Activated CD4-positive, alpha-beta T cell treated with anti-CD3 and anti-CD28 coated beads for 24 hours (primary cell): ENCODE measurements around the gene NME7.

Experiments
- DNase-seq, 2 donors: peaks; one replicate each; pipeline ENCODE4 v3.0.0-alpha.2; 2020; ENCODE audit warnings: low read depth in 2 of 2

The NME7 gene

DNA sequence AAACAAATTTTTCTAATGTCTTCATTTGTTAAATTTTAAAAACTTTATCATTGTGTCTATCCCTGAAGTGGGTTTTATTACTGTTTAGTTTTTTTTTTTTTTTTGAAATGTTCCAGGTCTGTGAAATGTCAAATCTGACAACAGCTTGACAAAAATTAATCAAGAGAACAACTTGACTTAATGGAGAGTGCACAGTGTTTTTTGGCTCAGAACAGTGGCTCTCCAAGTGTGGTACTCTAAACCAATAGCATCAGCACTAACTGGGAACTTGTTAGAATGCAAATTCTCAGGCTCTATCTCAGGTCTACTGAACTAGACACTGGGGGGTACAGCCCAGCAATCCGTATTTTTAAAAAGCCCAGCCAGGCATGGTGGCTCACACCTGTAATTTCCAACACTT lies 211.9 kb downstream of the NME7 start:
- DNase-seq, result no peak

DNA sequence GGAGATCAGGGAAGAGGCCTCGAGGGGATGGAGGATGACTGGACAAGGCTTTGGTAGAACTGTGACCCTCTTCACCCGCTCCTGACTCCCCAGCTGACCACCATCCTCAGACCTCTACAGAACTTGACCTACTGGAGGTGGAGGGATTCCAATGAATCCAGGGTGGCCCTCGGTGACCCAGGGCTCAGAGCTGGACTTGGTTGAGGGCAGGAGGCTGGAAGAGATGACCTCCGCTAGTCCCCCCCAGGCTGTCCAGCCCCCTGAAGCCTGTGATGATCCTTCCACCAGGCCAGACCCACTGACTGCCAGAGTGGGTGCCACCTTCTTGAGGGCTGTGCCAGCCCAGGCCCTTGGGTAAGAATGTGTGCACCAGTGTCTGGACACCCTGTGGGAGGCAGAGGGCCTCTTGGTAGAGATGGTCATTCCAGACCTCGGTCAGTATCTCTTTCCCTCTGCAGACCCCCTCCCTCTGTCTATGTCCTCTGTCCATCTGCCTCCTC lies 216.2 kb downstream of the NME7 start:
- no peak for DNase-seq

DNA sequence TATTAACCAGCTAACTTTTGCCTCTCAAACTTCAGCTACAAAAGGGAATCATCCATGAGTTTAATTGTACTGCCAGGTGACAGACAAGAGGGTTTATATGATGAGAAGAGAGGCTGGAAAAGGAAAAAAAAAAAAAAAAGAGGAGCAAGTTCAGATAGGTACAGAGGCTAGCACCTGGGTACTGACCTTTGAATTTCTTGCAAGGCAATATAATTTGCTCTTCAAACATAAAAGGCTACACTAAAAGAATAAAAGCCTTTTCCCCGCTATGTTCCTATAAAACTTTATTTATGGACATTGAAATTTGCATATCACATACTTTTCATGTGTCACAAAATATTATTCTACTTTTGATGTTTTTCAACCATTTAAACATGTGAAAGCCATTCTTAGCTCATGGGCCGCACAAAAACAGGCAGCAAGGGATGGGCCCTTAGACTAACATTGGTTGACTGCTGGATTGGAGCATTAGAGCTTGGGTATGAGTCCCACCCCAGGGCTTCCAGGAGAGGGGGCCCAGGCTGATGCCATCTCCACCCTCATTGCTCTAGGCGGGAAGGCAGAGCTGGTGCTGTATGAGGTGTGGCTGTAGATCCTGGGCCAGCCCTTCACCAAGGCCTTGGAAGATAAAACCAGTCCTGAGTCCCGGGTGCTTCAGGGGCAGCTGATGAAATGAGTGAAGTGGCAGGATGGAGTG lies 216.8 kb downstream of the NME7 start:
- no peak for DNase-seq

DNA sequence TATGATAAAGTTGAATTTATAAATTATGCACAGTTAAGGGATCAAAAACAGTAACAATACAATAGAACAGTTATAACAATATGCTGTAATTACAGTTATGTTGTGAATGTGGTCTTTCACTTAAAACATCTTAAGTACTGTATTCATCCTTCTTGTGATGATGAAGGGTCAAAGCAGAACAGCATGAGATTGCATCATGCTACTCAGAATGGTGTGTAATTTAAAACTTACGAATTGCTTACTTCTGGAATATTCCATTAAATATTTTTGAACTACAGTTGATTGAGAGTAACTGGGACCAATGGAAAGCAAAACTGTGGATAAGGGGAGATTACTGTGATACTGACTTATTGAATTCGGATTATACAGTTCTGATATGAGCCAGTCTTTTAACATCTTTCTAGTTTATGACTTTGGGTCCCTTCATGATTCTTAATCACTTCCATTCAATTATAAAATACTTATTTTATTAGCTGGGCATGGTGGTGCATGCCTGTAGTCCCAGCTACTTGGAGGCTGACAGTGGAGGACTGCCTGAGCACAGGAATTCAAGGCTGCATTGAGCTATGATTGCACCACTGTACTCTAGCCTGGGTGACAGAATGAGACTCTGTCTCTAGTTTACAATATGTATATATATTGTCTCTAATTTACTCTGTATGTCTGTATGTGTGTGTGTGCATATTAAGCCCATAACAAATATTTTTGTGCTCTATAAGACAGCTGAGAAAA lies 217.9 kb downstream of the NME7 start:
- DNase-seq, result no peak

DNA sequence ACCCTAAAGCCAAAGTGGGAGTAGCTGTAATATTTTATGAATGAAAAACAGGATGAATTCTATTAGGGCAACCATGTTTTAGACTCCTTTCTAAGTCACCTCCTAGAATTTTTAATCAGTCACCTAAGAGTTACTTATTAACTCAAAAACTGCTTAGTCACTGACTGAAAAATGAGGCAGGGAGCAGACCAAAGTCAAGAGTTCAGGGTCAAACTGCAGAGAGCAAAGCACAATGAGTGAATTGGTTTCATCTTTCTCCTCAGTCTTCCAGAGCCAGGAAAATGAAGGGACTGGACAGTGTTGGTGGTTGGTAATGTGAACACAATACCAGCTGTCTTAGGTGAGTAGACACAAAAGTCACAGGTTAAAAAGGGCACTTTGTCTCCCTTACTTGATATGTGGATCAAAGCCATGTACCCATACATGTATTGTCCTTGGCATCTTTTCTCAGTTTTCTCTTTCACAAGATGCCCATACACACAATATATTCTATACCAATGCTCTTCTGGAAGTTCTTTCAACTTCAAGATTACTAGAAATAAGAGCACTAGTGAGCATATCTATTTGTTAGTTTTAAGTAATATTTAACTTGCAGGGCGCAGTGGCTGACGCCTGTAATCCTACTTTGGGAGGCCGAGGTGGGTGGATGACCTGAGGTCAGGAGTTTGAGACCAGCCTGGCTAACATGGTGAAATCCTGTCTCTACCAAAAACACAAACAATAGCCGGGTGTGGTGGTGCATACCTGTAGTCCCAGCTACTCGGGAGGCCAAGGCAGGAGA lies 218.9 kb downstream of the NME7 start:
- DNase-seq, result no peak

DNA sequence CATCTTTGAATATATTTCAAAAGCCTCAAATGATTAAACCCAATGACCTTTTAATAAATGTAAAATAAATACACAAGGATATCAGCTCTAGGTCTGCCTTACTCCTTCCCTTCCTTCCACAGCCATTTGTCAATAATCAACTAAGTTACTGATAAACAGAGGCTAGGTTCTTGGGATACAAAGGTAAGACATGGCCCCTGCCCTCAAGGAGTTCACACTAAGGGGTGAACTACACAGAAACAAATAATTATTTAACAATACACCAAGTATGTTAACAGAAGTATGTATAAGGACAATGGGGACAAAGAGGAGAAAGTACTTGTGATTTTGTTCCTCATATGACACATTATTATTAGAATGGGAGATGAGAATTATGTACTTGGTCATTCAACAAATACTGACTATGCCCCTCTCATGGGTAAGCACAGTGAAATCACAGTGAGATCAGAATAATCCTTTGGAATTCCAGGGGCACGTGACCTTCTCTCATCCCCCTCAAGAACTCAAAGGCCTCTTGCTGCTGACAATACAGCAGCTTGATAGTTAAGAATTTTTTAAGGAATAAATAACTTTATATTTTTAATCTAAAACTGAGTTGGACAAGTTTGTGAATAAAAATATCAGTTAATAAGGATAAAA lies 220.9 kb downstream of the NME7 start:
- no peak for DNase-seq

DNA sequence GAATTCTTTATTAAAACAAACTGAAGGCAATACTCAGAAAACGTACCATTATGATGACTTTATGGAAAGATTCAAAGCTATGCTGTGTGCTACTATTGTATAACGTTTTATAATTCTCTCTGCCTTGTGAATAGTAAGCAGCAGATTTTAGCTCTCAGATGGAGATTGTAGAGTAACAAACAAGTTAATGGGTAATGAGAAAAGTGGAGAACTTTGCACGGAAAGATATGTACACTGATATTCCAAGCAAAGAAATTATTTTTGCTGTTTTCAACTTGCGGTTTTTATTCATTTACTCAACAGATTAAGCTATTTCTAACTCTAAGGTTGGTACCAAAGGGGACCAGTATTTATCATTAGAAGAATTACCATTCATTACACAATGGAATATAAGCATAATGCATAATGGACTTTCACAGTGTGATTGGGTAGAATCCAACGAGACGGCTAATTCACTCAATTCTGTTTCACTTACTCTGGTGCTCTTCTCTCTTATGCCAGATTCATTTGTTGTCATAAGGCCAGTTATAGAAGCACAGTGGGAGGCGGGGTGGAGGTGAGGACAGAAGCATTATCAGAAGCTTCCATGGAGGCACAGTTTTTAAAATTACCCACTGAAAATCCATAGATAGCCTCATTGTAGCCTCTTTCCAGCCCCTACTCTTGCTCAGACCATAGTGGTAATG lies 222.5 kb downstream of the NME7 start:
- no peak for DNase-seq

DNA sequence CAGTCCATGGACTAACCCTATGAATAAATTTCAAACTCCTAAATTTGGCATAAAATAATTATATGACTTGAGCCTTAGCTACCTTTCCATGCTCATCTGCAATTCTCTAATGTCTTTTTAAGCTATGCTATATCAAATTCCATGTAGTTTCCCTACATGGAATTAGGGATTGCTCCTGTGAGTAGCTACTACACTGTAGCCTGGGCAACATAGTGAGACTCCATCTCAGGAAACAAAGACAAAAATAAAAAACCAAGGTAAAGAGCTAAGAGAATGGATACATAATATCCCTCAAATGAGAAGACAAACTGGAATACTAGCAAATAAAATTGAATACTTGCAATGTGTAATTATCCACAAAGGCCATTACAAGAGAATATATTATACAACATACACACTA lies 223.6 kb downstream of the NME7 start:
- DNase-seq, result no peak

DNA sequence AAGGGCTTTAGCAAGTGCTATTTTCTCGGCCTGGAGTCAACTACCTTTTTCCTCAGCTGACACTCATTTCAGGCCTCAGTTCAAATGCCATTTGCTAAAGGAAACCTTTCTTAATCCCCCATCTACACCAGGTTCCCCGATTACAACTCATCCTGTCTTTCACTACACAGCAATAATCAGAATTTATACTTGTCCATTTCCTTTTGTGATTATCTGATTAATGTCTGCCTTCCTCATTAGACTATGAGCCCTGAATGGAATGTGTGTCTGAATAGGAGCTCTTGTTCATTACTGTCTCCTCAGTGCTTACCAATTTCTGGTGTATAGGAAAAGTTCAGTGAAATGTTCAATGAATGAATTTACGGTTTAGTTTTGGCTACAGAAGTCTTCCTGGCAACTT lies 224.3 kb downstream of the NME7 start:
- no peak for DNase-seq

DNA sequence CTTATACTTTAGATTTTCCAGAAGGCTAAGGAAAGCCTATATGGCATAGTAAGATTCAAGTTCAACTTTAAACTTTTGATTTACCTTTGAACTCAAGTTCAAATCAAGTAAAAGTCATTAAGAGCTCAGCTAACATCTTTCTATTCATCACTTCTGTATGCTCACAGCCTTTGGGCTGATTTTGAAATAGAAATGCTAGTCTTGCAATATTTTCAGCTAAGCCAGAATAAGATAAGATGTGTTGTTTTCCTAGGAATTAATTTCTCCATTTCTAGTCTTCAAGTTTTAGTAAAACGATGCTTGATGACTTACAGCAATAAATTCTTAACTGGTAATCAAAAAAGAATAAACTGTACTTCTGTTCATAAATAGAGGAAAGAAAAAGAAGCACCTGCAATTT lies 225.5 kb downstream of the NME7 start:
- no peak for DNase-seq

DNA sequence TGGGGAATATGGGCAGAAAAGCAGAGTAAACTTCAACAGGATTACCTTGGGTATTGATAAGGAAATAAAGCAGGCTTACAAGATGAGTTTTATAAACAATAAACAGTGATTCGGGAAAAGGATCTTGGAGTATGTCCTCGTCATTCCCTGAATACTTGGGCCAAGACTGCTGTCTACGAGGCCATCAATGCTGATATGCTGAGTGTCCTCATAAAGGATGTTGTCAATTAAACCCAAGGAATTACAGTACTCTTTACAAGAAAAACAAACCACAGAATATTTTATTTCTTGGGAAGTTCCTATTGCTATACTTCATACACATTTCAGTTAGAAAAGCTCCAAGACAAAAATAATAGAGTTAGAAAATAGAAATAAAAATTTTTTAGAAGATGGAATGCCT lies 226.2 kb downstream of the NME7 start:
- DNase-seq, result no peak

DNA sequence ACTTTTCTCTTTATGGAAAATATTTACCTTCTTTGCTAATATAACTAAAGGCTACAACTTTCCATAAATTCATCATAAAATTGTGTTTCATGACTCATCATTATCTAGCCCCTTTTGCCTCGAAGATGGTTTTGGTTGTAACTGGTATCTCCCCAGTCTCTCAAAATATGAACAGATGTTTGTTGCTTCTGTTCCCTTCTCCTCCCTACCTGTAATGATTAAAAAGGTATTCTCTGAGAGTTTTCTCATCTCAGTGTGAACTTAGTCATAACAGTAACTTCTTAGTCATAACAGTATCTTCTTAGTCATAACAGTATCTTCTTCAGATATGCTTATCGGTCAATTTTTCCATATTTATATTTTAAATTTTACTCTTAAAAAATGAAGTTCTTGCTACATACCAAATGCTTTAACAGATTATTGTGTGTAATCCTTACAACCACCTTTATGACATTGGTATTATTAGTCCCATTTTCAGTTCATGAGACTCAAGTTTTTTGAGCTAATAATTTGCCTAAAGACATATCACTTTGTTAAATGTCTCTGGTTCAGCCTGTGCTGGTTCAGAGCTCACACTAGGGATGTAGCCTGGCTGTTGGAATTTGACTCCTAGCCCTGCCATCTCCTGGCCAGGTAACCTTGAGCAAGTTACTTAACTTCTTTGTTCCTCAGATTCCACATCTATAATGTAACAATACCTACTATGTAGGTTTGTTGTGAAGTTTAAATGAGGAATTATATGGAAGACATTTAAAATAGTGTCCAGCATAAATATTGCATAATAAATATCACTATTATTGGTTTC lies 228.5 kb downstream of the NME7 start:
- DNase-seq, result no peak

DNA sequence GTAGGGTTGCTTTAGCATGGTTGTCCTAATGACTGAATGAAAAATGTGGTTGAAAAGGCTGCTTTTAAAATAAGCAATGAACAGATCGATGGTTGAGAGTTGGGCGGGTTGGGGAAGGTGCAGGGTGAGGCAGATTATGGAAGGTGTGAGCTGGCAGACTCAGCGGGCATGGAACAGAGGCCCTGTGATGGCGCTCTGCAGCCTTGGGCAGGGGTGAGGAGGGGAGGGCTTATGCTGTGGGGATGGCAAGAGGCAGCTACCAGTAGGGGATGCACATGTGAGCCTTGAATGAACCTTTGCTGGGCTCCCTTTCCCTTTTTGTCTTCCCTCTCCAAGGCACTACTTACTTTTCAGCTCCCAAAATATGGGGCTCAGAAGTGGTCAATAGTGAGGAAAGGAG lies 230.2 kb downstream of the NME7 start:
- DNase-seq, result no peak

DNA sequence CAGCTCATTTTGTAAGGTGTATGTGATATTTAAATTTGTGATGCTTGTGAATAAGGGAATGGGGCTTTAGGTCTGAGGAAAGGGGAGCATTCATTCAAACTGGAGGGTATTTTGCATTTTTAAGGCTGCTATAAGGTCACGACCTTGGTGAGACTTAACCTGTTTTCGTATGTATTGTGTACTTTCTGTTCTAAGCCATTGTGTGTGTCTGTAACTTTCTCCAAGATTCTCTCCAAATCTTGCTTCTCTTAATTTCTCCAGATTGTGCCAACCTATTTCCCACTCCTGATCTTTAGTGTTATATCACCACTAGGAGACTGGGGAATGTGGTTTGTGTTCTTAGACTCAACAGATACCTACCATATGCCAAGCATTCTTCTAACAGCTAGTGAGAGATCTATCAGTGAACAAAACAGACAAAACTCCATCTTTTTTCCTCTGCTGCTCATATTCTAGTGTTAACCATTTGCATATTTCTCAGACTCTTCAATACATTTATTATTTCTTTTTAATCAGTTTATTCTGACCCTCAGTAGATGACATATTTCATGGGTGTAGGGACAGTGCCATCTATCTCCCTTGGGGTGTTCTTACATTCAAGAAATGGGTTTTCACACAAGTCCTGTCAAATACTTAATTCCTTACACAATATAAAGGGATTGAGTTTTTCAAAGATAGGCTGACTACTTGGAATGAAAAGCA lies 233.6 kb downstream of the NME7 start:
- DNase-seq, result no peak

DNA sequence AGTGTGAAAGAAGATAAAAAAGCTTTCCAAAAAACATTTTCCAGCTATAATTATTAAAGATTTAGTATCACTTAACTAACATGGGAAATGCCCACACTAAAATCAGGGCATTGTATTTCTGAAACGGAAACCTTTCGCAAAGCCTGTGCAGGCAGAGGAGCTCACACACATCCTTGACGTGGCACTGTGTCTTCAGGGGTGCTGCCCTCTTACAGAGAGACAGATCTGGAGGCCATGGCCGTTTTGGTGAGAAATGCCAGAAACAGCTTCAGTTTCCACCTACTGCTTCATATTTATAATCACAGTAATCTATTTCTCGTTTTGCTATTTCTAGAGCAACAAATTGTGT lies 234.4 kb downstream of the NME7 start:
- DNase-seq, result no peak

DNA sequence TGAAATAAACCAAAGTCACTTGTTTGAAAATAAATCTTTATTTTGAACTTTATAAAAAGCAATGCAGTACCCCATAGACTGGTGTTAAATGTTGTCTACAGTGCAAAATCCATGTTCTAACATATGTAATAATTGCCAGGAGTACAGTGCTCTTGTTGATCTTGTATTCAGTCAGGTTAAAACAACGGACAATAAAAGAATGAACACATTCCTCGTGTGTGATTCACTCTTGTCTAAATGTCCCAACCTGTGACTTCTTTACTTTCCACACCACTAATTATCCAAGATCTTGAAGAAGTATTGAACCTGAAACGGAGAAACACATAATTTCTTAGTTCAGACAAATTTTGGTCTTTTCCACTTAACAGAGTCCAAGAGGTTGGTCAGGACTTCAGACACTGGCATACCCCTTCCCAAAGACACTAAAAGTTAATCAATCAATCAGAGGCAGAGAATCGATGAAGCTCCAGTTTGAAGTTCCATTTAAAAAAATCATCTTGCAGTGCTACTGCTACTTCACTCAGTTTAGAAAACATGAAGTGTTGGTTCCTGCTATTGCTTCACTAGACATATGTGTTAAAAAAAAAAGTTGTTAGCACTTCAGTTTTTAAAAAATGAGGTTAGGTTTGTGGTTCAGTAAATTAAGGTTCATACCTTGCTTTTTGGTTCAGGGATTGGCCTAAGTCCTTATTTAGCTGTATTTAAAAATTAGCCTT lies 234.9 kb downstream of the NME7 start:
- DNase-seq, result no peak

DNA sequence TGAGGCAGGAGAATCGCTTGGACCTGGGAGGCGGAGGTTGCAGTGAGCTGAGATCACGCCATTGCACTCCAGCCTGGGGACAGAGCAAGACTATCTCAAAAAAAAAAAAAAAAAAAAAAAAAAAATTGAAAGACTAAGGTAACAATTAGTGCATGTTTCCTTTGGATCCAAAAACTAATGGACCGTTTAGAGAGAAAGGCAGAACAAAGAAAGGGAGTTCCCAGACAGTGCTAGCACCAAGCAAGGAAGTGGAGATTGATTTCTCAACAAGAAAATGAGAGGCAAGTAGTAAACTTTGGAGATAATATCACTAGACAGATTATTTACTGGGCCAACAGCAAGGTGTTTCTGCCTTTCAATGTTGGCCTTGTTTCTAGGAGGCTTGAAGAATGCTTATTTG lies 236.9 kb downstream of the NME7 start:
- DNase-seq, result no peak

DNA sequence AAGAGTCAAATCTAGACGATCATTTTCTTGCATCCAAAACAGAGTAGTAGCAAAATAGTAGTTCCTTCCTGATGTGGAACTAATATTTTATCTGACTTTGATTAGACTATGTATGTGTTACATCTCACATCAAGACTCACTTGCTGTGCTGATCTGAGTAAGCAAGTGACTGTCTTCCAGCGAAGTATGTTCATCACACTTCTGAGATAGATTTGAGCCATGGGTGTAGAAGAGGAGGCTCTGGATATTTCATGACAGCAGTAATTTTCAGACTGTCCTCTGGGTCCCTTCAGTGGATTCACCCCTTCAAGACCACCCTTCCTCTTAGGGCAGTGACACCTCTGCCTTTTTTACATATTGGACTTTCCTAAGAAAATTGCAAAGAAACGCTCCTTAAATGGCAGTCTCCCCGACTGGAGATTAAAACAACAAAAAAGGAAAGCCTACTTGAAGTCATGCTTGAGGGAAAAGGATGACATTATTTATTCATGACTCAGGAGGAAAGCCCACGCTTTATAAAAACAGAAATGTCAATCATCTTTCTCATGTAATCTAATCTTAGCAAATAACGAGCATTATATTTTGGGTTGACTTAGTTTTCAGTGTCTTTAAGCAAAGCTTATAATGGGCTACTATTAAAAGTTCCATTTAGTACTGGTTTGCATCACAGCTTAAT lies 238.3 kb downstream of the NME7 start:
- no peak for DNase-seq

DNA sequence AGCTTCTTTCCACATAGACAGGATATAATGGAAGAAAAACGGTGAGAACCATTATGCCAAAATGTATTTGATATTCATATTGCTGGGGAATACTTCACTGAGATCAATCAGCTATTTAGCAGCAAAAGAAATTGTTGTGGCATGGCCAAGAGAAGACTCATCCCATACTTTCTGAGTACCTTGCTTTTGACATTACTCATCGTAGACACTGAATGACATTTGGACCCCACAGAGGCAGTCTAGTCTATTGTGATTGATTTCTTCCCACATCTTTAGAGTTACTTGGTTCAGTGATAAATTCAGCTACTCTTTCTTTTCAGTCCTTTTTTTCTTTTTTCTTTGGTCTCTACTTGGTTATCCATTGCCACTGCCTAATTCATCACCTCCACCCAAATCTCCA lies 239.0 kb downstream of the NME7 start:
- no peak for DNase-seq
